ENCODE results near the gene PTPRN2. TPM values are rescaled to one million over a fixed set of nuclear protein-coding genes. Genes with fewer than 3 reads are reported as not detected.

Gene PTPRN2
- total RNA-seq, 1 experiment from 2014 or later = 0.11 TPM

DNA sequence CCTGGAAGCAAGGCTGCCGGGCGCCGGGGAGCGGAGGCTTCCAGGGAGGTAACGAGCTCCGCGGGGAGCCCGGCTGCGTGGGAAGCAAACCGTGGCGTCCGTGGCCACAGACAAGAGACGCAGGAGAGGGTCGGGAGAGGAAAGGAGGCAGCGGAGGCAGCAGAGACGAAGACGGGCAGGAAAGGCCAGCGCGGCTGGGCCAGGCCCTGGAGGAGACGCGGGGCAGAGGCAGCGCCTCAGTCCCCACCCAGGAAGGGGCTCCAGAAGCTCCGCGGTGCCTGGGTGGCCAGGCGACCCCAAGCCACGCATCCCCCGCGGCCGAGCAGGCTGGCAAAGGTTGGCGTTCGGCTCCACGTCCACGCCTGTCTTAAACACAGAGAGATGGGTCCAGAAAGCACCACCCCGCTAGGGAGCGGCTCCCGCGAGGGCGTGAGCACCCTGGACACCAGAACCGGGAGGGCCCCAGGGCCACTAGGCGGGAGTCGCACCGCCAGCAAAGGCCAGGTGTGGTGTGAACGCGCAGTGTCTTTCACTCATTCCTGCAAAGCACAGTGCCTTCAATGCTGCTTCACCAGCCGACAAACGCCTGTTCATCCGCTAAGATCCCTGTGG is 97.3 kb downstream of the PTPRN2 start:
- TF ChIP-seq, protein P1, sequence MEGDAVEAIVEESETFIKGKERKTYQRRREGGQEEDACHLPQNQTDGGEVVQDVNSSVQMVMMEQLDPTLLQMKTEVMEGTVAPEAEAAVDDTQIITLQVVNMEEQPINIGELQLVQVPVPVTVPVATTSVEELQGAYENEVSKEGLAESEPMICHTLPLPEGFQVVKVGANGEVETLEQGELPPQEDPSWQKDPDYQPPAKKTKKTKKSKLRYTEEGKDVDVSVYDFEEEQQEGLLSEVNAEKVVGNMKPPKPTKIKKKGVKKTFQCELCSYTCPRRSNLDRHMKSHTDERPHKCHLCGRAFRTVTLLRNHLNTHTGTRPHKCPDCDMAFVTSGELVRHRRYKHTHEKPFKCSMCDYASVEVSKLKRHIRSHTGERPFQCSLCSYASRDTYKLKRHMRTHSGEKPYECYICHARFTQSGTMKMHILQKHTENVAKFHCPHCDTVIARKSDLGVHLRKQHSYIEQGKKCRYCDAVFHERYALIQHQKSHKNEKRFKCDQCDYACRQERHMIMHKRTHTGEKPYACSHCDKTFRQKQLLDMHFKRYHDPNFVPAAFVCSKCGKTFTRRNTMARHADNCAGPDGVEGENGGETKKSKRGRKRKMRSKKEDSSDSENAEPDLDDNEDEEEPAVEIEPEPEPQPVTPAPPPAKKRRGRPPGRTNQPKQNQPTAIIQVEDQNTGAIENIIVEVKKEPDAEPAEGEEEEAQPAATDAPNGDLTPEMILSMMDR (conservative IDR thresholded peaks at IDR 0.05; ENCODE audit: low read depth, low read length) = no peak
- TF ChIP-seq EZH2 (IDR thresholded peaks at IDR 0.05; ENCODE audit: borderline replicate concordance, low read depth, low read length, poor library complexity, severe bottlenecking) = no peak
- peaks cover 12% of the 10 kb centered on the region for H3K27me3 ChIP-seq (replicated peaks; ENCODE audit: insufficient read depth, low read depth, low read length, poor library complexity)
- BruUV-seq (replicated peaks) = no TSS peak
- ChIA-PET POLR2A (ENCODE audit: low non-redundant PET) (no interaction called here), CTCF (no interaction called here)
- no peaks in the 10 kb centered on the region for H3K4me1 ChIP-seq (ENCODE audit: insufficient read depth, low read length, poor library complexity, severe bottlenecking)
- no peaks in the 10 kb centered on the region for H3K36me3 ChIP-seq (ENCODE audit: insufficient read depth, low read length, poor library complexity, severe bottlenecking)
- H3K27ac ChIP-seq (ENCODE audit: low read depth, low read length, poor library complexity, severe bottlenecking) = no peak overlapping the region
- H3K9me3 ChIP-seq (ENCODE audit: low read depth, low read length, poor library complexity, severe bottlenecking) = no peaks in the 10 kb centered on the region
- intact Hi-C loops (cut with micrococcal nuclease; ENCODE audit: unreplicated experiment) = no loop called here
- H3K4me3 ChIP-seq (ENCODE audit: low read depth, low read length, poor library complexity, severe bottlenecking) = no peak overlapping the region
- no peak for DNase-seq (ENCODE audit: low spot score)

DNA sequence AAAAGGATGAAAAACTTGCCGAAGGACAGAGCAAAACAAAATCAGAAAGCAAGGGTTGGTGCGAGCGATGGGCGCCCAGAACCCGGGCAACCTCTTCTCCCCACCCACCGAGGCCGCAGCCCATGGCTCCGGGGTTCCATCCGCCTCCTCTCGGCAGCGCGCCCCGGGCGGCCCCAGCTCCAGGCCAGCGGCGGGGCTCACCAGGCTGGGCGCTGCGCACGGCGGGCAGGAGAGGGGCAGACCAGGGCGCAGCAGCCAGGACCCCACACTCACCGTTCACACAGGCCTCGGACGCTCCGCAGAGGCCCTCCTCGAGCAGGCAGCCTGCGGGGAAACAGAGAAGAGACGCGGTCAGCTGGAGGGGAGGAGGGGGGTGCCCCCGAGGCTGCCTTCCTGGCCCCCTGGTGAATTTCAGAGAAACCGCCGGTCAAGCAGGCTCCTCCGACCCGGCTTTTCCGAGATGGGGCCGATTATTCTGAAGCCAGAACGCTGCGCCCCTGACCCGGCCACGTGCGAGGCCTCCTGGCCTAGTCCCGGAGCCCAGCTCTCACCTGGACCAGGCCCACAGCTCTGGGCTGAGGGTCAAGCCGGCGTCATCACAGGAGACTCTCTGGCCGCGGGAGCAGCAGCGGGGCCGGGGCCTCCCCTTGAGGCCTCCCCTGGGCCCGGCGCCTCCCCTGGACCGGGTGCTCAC is 98.0 kb downstream of the PTPRN2 start:
- POLR2A ChIA-PET (ENCODE audit: low non-redundant PET) = no interaction called here
- intact Hi-C loops (cut with micrococcal nuclease; ENCODE audit: unreplicated experiment) = no loop called here
- H3K4me1 ChIP-seq (ENCODE audit: insufficient read depth, low read length, poor library complexity, severe bottlenecking) = no peaks in the 10 kb centered on the region
- no peaks in the 10 kb centered on the region for H3K36me3 ChIP-seq (ENCODE audit: insufficient read depth, low read length, poor library complexity, severe bottlenecking)
- H3K27me3 ChIP-seq (replicated peaks; ENCODE audit: insufficient read depth, low read depth, low read length, poor library complexity) = peaks cover 12% of the 10 kb centered on the region
- no peaks in the 10 kb centered on the region for H3K9me3 ChIP-seq (ENCODE audit: low read depth, low read length, poor library complexity, severe bottlenecking)
- H3K27ac ChIP-seq (ENCODE audit: low read depth, low read length, poor library complexity, severe bottlenecking) = no peak overlapping the region
- CTCF ChIA-PET = no interaction called here
- BruUV-seq (replicated peaks) = no TSS peak
- TF ChIP-seq, protein P1 (conservative IDR thresholded peaks at IDR 0.05; ENCODE audit: low read depth, low read length) = no peak
- no peak for TF ChIP-seq EZH2 (IDR thresholded peaks at IDR 0.05; ENCODE audit: borderline replicate concordance, low read depth, low read length, poor library complexity, severe bottlenecking)
- DNase-seq (ENCODE audit: low spot score) = no peak
- H3K4me3 ChIP-seq (ENCODE audit: low read depth, low read length, poor library complexity, severe bottlenecking) = no peak overlapping the region

DNA sequence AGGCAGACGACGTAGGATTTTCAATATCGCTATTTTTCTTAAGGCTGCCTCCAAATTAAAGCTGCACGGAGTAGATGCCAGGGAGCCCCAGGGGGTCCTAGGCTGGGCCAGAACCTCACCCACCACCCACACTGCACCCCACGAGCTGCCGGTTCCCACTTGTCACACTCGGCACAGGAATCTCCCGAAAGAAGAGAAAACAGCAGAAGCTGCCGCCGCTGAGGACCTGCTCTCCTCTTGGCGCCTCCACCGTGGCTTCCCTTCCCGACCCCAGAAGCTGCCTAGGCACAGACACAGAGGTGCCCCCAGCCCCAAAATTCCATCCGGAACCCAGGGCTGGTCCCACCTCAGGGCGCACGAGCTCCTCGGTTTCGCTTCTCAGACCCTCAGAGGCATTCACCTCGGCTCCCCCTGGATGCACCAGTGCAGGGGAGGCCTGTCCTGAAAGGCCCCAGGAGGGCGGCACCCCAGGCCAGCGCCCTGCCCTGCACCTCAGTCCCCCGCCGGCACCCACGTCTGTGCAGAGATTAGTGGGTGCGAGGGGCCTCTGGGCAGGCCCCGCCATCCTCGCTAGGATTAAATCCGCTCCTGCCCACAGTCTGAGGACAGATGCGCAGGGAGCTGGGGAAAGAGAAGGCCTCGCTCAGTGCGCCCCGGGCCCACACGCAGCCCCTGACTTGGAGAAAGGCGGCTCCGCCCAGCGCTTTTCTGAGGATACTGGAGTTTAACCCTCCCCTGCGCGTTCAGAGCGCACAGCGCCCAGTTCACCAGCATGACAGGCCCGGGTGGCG is 99.2 kb downstream of the PTPRN2 start:
- Histone ChIP-seq H3K36me3 (ENCODE audit: insufficient read depth, low read length, poor library complexity, severe bottlenecking) (no peaks in the 10 kb centered on the region), H3K27ac (ENCODE audit: low read depth, low read length, poor library complexity, severe bottlenecking) (no peak overlapping the region), H3K27me3 (replicated peaks; ENCODE audit: insufficient read depth, low read depth, low read length, poor library complexity) (peaks cover 12% of the 10 kb centered on the region), H3K4me3 (ENCODE audit: low read depth, low read length, poor library complexity, severe bottlenecking) (no peak overlapping the region), H3K9me3 (ENCODE audit: low read depth, low read length, poor library complexity, severe bottlenecking) (no peaks in the 10 kb centered on the region), H3K4me1 (ENCODE audit: insufficient read depth, low read length, poor library complexity, severe bottlenecking) (no peaks in the 10 kb centered on the region)
- POLR2A ChIA-PET (ENCODE audit: low non-redundant PET) = no interaction called here
- BruUV-seq (replicated peaks) = no TSS peak
- no peak for TF ChIP-seq EZH2 (IDR thresholded peaks at IDR 0.05; ENCODE audit: borderline replicate concordance, low read depth, low read length, poor library complexity, severe bottlenecking)
- TF ChIP-seq, protein P1 (conservative IDR thresholded peaks at IDR 0.05; ENCODE audit: low read depth, low read length) = no peak
- intact Hi-C loops (cut with micrococcal nuclease; ENCODE audit: unreplicated experiment) = no loop called here
- CTCF ChIA-PET = no interaction called here
- DNase-seq (ENCODE audit: low spot score) = no peak

Data from A673 (cell line).